GM12878 (cell line): ENCODE results near the gene DISP3. TPM values are rescaled to one million over a fixed set of nuclear protein-coding genes. Genes with fewer than 3 reads are reported as not detected.

ENCODE experiments used
- ATAC-seq: fragments of 200-7000 bp; cut with Tn5 transposase; 3 replicates; pipeline ENCODE4 v1.9.1; 2020; ENCODE audit warnings: mild to moderate bottlenecking, moderate library complexity
- BruUV-seq: library from RNA; stranded (reverse); fragments of 400-500 nt; replicated peaks from 2 replicates; lab custom pipeline; 2021; lab: Mats Ljungman, UMichigan
- CTCF ChIA-PET: fragments of 300-600 bp; sonication (Branson Sonifier 250); formaldehyde crosslinking; extraction: SDS; loops from one replicate; lab custom pipeline; 2021; ENCODE audit warnings: inconsistent platforms; lab: Yijun Ruan, JAX
- POLR2A ChIA-PET: fragments of 350-600 bp; formaldehyde crosslinking; extraction: SDS; loops from one replicate; lab custom pipeline; 2021; ENCODE audit warnings: inconsistent platforms; lab: Charles Lee
- RAD21 ChIA-PET: fragments of 300-600 bp; sonication (Branson Sonifier 250); formaldehyde crosslinking; loops from one replicate; lab custom pipeline; 2023; ENCODE audit warnings: antibody characterized with exemption; ENCODE audit not compliant: unreplicated experiment; lab: Charles Lee
- SMC1A ChIA-PET: fragments of 300-600 bp; sonication (Branson Sonifier 250); formaldehyde crosslinking; loops from one replicate; lab custom pipeline; 2023; ENCODE audit not compliant: unreplicated experiment, uncharacterized antibody; lab: Charles Lee
- DNase-seq: peaks from one replicate; pipeline ENCODE4 v3.0.0-alpha.2; 2011; ENCODE audit warnings: low read depth, low spot score
- FAIRE-seq: peaks from 3 replicates; lab custom pipeline; 2011; peaks lifted over from hg19 to GRCh38; lab: Jason Lieb, UNC
- H2AFZ ChIP-seq: 2 replicates; pipeline ENCODE4 v1.6.0; 2011; ENCODE audit warnings: low read depth, low read length, control low read depth; ENCODE audit not compliant: control insufficient read depth
- H3K27ac ChIP-seq: 2 replicates; pipeline ENCODE4 v1.5.1; 2011; ENCODE audit warnings: control low read depth; ENCODE audit not compliant: control insufficient read depth, insufficient read depth
- H3K27me3 ChIP-seq, 2 experiments: replicated peaks in 1 of 2; 2 replicates each; pipeline versions ENCODE4 v1.6.0 to v1.6.1; 2011; ENCODE audit warnings: low read length in 1 of 2; ENCODE audit not compliant: control insufficient read depth in 2 of 2, insufficient read depth in 2 of 2
- H3K36me3 ChIP-seq, 2 experiments: 2 replicates each; pipeline ENCODE4 v1.5.1; 2011; ENCODE audit warnings: low read length in 1 of 2; ENCODE audit not compliant: control insufficient read depth in 2 of 2, insufficient read depth in 2 of 2
- H3K4me1 ChIP-seq: 2 replicates; pipeline ENCODE4 v1.6.1; 2011; ENCODE audit warnings: mild to moderate bottlenecking, low read length, moderate library complexity, mixed read lengths; ENCODE audit not compliant: control insufficient read depth, insufficient read depth
- H3K4me2 ChIP-seq: 2 replicates; pipeline ENCODE4 v1.6.0; 2011; ENCODE audit warnings: control low read depth; ENCODE audit not compliant: control insufficient read depth, insufficient read depth
- H3K4me3 ChIP-seq: fragments of 200-600 bp; sonication (generic); 2 replicates; pipeline ENCODE4 v1.5.1; 2016
- H3K79me2 ChIP-seq: 2 replicates; pipeline ENCODE4 v1.6.0; 2011; ENCODE audit warnings: low read length; ENCODE audit not compliant: control insufficient read depth, insufficient read depth
- H3K9ac ChIP-seq: 2 replicates; pipeline ENCODE4 v1.8.0; 2011; ENCODE audit warnings: low read length, control low read depth, mixed read lengths; ENCODE audit not compliant: control insufficient read depth, insufficient read depth
- H3K9me3 ChIP-seq: replicated peaks from 3 replicates; pipeline ENCODE4 v1.5.1; 2011; ENCODE audit warnings: mild to moderate bottlenecking, low read length; ENCODE audit not compliant: control insufficient read depth, insufficient read depth
- H4K20me1 ChIP-seq: 2 replicates; pipeline ENCODE4 v1.6.0; 2011; ENCODE audit not compliant: control insufficient read depth, insufficient read depth
- CBFB ChIP-seq: IDR thresholded peaks from 2 replicates; pipeline ENCODE4 v1.6.1; 2016; ENCODE audit warnings: antibody characterized with exemption, low read depth
- CHD1 ChIP-seq: IDR thresholded peaks from 2 replicates; pipeline ENCODE4 v1.6.1; 2012; ENCODE audit warnings: low read depth, low read length, improper control_type of control experiment
- CREM ChIP-seq: IDR thresholded peaks from 2 replicates; pipeline ENCODE4 v1.6.1; 2014; ENCODE audit warnings: antibody characterized with exemption, low read depth
- CTCF ChIP-seq, 3 experiments: IDR thresholded peaks in 2 of 3; conservative IDR thresholded peaks in 1 of 3; 2 replicates each; pipeline ENCODE4 v1.5.1; 2011; ENCODE audit warnings: low read depth in 3 of 3, low read length in 3 of 3, mild to moderate bottlenecking in 3 of 3, control low read depth in 2 of 3, moderate library complexity in 2 of 3, inconsistent platforms in 1 of 3, mixed read lengths in 1 of 3; ENCODE audit not compliant: control insufficient read depth in 2 of 3, insufficient read depth in 1 of 3; ENCODE audit errors: extremely low read depth in 1 of 3
- IRF5 ChIP-seq: fragments of 450-650 bp; IDR thresholded peaks from 2 replicates; pipeline ENCODE4 v1.6.1; 2017; ENCODE audit warnings: borderline replicate concordance
- MYC ChIP-seq: IDR thresholded peaks from 2 replicates; pipeline ENCODE4 v1.6.1; 2011; ENCODE audit warnings: mild to moderate bottlenecking, low read length, moderate library complexity, inconsistent platforms; ENCODE audit not compliant: insufficient read depth, insufficient replicate concordance, insufficient read length, severe bottlenecking
- REST ChIP-seq: IDR thresholded peaks from 2 replicates; pipeline ENCODE4 v1.6.1; 2012; ENCODE audit warnings: mild to moderate bottlenecking, low read depth, low read length
- SMAD1 ChIP-seq: fragments of 450-650 bp; IDR thresholded peaks from 2 replicates; pipeline ENCODE4 v1.6.1; 2018; ENCODE audit warnings: mild to moderate bottlenecking, low read depth; ENCODE audit not compliant: partially characterized antibody
- WGBS: methylation state at CpG from one replicate; pipeline ENCODE4 v1.1.6; 2016; ENCODE audit warnings: low lambda C conversion rate; ENCODE audit not compliant: insufficient replicate concordance, insufficient coverage; ENCODE audit errors: missing lambda C conversion rate; 5-methylcytosine and 5-hydroxymethylcytosine counted together
- in situ Hi-C: fragments of 300-500 bp; cut with MboI; formaldehyde crosslinking; loops from 9 replicates; pipeline ENCODE4 v1.14.3; 2018; ENCODE audit warnings: mixed read lengths
- intact Hi-C: fragments of 100-400 bp; cut with micrococcal nuclease; formaldehyde crosslinking; loops from one replicate; pipeline ENCODE4 v1.14.2; 2022; ENCODE audit not compliant: unreplicated experiment
- polyA plus RNA-seq, 11 experiments: library from polyadenylated mRNA; depleted of rRNA in 4 of 11; unstranded in 6 of 11; stranded (reverse) in 5 of 11; fragments of >200 nt; fragmentation: Nextera tagmentation in 4 of 11; fragmentation: Illumina TruSeq in 1 of 11; extraction: Ambion mirVana in 4 of 11; extraction: Trizol in 1 of 11; gene quantifications; 1 replicate in 1 of 11; 2 replicates in 10 of 11; pipeline versions ENCODE4 v1.2.1 to v1.2.3, GENCODE V29; 2011 to 2016; ENCODE audit warnings: inconsistent platforms in 2 of 11, missing spikeins in 2 of 11, low read depth in 1 of 11
- total RNA-seq, 4 experiments: library from RNA; depleted of rRNA in 3 of 4; stranded (reverse); fragments of >200 nt in 3 of 4; fragmentation: Illumina TruSeq in 1 of 4; extraction: Trizol in 1 of 4; gene quantifications; 2 replicates each; pipeline versions ENCODE4 v1.2.1 to v1.2.3, GENCODE V29; 2013 to 2021

DISP3 gene
- total and polyA plus RNA-seq, 10 of the 15 experiments (the other 5 are each of a cell fraction or from before 2014, with no cell fraction given) = under 0.01 to 0.18 (median 0.09) TPM; not detected in 2

- Histone ChIP-seq H3K27me3 (peaks cover 0 to 2% of the 10 kb centered on the region in 2 experiments; a peak in 1 of 4 replicates), H3K27ac (no peak overlapping the region), H3K4me3 (no peak overlapping the region), H4K20me1 (no peaks in the 10 kb centered on the region), H3K9ac (no peak overlapping the region), H3K79me2 (no peaks in the 10 kb centered on the region), H3K4me2 (no peak overlapping the region), H3K4me1 (no peaks in the 10 kb centered on the region), H3K9me3 (no peaks in the 10 kb centered on the region), H2AFZ (no peak overlapping the region), H3K36me3 (no peaks in the 10 kb centered on the region)
- ATAC-seq (no peak), DNase-seq (no peak), FAIRE-seq (no peak)
- ChIA-PET CTCF (interaction anchor here (1.0 kb wide), 1 partner anchor 114 kb away, joined by 3 read pairs; no protein-coding TSS in a partner anchor), RAD21 (no interaction called here), SMC1A (no interaction called here), POLR2A (no interaction called here)
- 19% methylated on average over 11 of the region's 11 CpGs for WGBS
- intact Hi-C loops (no loop called here), in situ Hi-C loops (no loop called here)
- TF ChIP-seq CBFB (no peak), CTCF (IDR thresholded peaks at IDR 0.05 in 2 of 3, conservative IDR thresholded peaks at IDR 0.05 in 1 of 3; ENCODE audit: control insufficient read depth in 2 of 3, extremely low read depth in 1 of 3, insufficient read depth in 1 of 3, low read depth in 3 of 3, low read length in 3 of 3) (no peak), CREM (no peak), IRF5 (no peak), SMAD1 (no peak), MYC (no peak), REST (no peak), CHD1 (no peak)
- no TSS peak for BruUV-seq
Measured at GRCh38 chr1:11455967-11456570, 22.9 kb upstream of the DISP3 start.
